ENCODE results near the gene GNG13. TPM values are rescaled to one million over a fixed set of nuclear protein-coding genes. Genes with fewer than 3 reads are reported as not detected.

GNG13 gene
- total and polyA plus RNA-seq, 2 donors (not counting 3 experiments of a cell fraction or from before 2014, with no cell fraction given): not detected

DNA sequence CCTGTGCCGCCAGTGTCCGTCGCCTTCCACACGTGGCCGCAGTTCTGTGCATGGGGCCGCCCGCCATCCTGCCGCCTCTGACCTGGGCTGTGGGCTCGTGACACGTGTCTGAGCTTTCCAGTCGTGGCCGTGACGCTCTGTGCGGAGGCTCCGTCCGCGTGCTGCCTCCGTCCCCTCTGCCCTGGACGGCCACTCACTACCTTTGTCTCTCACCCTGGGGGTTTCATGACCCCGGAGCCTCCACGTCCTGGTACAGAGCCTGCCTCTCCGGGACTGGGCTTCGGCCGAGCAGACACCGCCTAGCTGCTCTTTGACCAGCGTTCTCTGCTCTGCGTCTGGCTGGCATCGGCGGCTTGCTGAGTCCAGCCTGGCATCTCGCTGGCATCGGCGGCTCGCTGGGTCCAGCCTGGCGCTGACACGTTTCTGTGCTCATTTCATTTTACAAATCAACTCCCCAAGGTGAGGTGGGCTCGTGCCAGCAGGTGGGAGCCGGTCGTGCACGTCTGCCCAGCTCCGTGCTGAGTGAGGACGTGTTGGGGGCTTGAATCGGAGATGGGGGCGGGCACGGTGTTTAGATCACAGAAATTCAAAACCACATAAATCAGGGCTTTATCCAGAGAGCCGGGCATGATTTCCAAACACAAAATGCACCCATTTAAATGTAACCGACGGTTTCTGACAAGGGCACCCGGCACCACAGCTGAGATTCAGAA, 44.3 kb upstream of the GNG13 start:
- Histone ChIP-seq H3K9ac (replicated peaks; ENCODE audit: extremely low read depth, insufficient read depth, low read length) (no peak overlapping the region), H3K9me1 (replicated peaks; ENCODE audit: control insufficient read depth, extremely low read depth, insufficient read depth, low read length) (no peaks in the 10 kb centered on the region), H3K9me3 (replicated peaks; ENCODE audit: control insufficient read depth, insufficient read depth, low read length) (no peaks in the 10 kb centered on the region), H3K4me3 (replicated peaks in 1 of 3; ENCODE audit: insufficient read depth in 1 of 3, low read depth in 1 of 3, low read length in 3 of 3) (no peak overlapping the region), H3K79me2 (ENCODE audit: control insufficient read depth, insufficient read depth, low read length) (no peaks in the 10 kb centered on the region), H2AFZ (ENCODE audit: low read depth, low read length) (no peak overlapping the region), H3K4me2 (ENCODE audit: insufficient read depth, low read length) (no peak overlapping the region), H3K27ac (ENCODE audit: insufficient read depth, low read depth, low read length) (no peak overlapping the region), H3K4me1 (ENCODE audit: control insufficient read depth, extremely low read depth, insufficient read depth, low read length) (no peaks in the 10 kb centered on the region), H4K20me1 (replicated peaks; ENCODE audit: control insufficient read depth, extremely low read depth, insufficient read depth, low read length) (no peaks in the 10 kb centered on the region), H3K27me3 (ENCODE audit: control insufficient read depth in 2 of 2, insufficient read depth in 2 of 2, low read length in 2 of 2) (no peaks in the 10 kb centered on the region), H3K36me3 (ENCODE audit: control insufficient read depth in 2 of 2, extremely low read depth in 1 of 2, insufficient read depth in 2 of 2, low read length in 2 of 2) (no peaks in the 10 kb centered on the region)
- FAIRE-seq (no peak), DNase-seq (ENCODE audit: low read depth, low spot score) (no peak)
- POLR2A ChIA-PET: no interaction called here
- TF ChIP-seq FOS (IDR thresholded peaks at IDR 0.05; ENCODE audit: borderline replicate concordance, insufficient read depth, low read length): no peak
- TF ChIP-seq EZH2 (IDR thresholded peaks at IDR 0.05; ENCODE audit: borderline replicate concordance, low read depth, low read length, severe bottlenecking): no peak
- no peak for TF ChIP-seq GATA2 (IDR thresholded peaks at IDR 0.05; ENCODE audit: insufficient read depth, insufficient read length, low read depth, low read length)
- TF ChIP-seq, protein P1, sequence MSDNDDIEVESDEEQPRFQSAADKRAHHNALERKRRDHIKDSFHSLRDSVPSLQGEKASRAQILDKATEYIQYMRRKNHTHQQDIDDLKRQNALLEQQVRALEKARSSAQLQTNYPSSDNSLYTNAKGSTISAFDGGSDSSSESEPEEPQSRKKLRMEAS (IDR thresholded peaks at IDR 0.05; ENCODE audit: insufficient read depth, insufficient read length): no peak
- TF ChIP-seq JUN (IDR thresholded peaks at IDR 0.05; ENCODE audit: borderline replicate concordance, insufficient read depth, insufficient read length, low read depth): no peak
- TF ChIP-seq POLR2A (IDR thresholded peaks at IDR 0.05; ENCODE audit: low read depth, low read length): no peak
- TF ChIP-seq, protein P2, sequence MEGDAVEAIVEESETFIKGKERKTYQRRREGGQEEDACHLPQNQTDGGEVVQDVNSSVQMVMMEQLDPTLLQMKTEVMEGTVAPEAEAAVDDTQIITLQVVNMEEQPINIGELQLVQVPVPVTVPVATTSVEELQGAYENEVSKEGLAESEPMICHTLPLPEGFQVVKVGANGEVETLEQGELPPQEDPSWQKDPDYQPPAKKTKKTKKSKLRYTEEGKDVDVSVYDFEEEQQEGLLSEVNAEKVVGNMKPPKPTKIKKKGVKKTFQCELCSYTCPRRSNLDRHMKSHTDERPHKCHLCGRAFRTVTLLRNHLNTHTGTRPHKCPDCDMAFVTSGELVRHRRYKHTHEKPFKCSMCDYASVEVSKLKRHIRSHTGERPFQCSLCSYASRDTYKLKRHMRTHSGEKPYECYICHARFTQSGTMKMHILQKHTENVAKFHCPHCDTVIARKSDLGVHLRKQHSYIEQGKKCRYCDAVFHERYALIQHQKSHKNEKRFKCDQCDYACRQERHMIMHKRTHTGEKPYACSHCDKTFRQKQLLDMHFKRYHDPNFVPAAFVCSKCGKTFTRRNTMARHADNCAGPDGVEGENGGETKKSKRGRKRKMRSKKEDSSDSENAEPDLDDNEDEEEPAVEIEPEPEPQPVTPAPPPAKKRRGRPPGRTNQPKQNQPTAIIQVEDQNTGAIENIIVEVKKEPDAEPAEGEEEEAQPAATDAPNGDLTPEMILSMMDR (IDR thresholded peaks at IDR 0.05; ENCODE audit: extremely low read depth in 1 of 2, insufficient read depth in 1 of 2, low read depth in 1 of 2, low read length in 2 of 2): no peak
- no peak for TF ChIP-seq MYC (IDR thresholded peaks at IDR 0.05; ENCODE audit: low read depth, low read length)
- no peak for TF ChIP-seq POLR2AphosphoS5 (IDR thresholded peaks at IDR 0.05; ENCODE audit: insufficient read depth, low read depth, low read length)
- dilution Hi-C loops (cut with MboI; ENCODE audit: extremely low pct_ligation_motif_present, low sequenced_read_pairs) (no loop called here), intact Hi-C loops (cut with micrococcal nuclease) (no loop called here)
- no TSS peak for BruUV-seq (replicated peaks)
- CTCF ChIA-PET: no interaction called here
